Type B pancreatic cell (in vitro differentiated cells): ENCODE results near the gene GPR39. TPM values are rescaled to one million over a fixed set of nuclear protein-coding genes. Genes with fewer than 3 reads are reported as not detected.
A peak's percentile ranks its signal among the peaks of the same experiment; 100 is the strongest.

Experiments used
- DNase-seq: peaks from one replicate; pipeline ENCODE4 v3.0.0; 2021; ENCODE audit warnings: mixed read lengths; ENCODE audit not compliant: unreplicated experiment; ENCODE audit errors: extremely low spot score
- H3K27ac Mint-ChIP-seq: 2 replicates; pipeline ENCODE4 v1.8.0; 2021; ENCODE audit warnings: mild to moderate bottlenecking, mixed read lengths
- H3K27me3 Mint-ChIP-seq: 2 replicates; pipeline ENCODE4 v1.8.0; 2021; ENCODE audit warnings: mixed read lengths
- H3K36me3 Mint-ChIP-seq: 2 replicates; pipeline ENCODE4 v1.8.0; 2021; ENCODE audit warnings: mixed read lengths
- H3K4me1 Mint-ChIP-seq: one replicate; pipeline ENCODE4 v1.8.0; 2021; ENCODE audit warnings: mixed read lengths; ENCODE audit not compliant: unreplicated experiment
- H3K4me3 Mint-ChIP-seq: 2 replicates; pipeline ENCODE4 v1.8.0; 2021; ENCODE audit warnings: mild to moderate bottlenecking, mixed read lengths
- H3K9me3 Mint-ChIP-seq: 2 replicates; pipeline ENCODE4 v1.8.0; 2021; ENCODE audit warnings: mixed read lengths
- CTCF ChIP-seq: fragments of 200-600 bp; sonication (generic); conservative IDR thresholded peaks from 2 replicates; pipeline ENCODE4 v1.5.0; 2021; ENCODE audit warnings: antibody characterized with exemption, mild to moderate bottlenecking
- total RNA-seq: library from RNA; stranded (reverse); gene quantifications from 2 replicates; pipeline ENCODE4 v1.2.1, GENCODE V29; 2021; ENCODE audit warnings: low replicate concordance

Gene GPR39
- total RNA-seq, 1 donor from 2014 or later, result 4.1 TPM

GRCh38 chr2:132560562-132560961 lies 144.0 kb downstream of the GPR39 start:
- no peak for TF ChIP-seq CTCF
- H3K9me3 Mint-ChIP-seq, result no peaks in the 10 kb centered on the region
- no peaks in the 10 kb centered on the region for H3K27me3 Mint-ChIP-seq
- H3K4me3 Mint-ChIP-seq, result no peak overlapping the region
- H3K4me1 Mint-ChIP-seq, result no peaks in the 10 kb centered on the region
- no peak overlapping the region for H3K27ac Mint-ChIP-seq
- DNase-seq, result peak; percentile 15
- no peaks in the 10 kb centered on the region for H3K36me3 Mint-ChIP-seq

- H3K4me3 Mint-ChIP-seq, result no peak overlapping the region
- no peak for DNase-seq
- H3K9me3 Mint-ChIP-seq, result no peaks in the 10 kb centered on the region
- H3K4me1 Mint-ChIP-seq, result no peaks in the 10 kb centered on the region
- no peak overlapping the region for H3K27ac Mint-ChIP-seq
- no peak for TF ChIP-seq CTCF
- no peaks in the 10 kb centered on the region for H3K27me3 Mint-ChIP-seq
- H3K36me3 Mint-ChIP-seq, result no peaks in the 10 kb centered on the region
Measured at GRCh38 chr2:132562245-132562644, 145.6 kb downstream of the GPR39 start.

GRCh38 chr2:132564065-132564464 lies 147.5 kb downstream of the GPR39 start:
- H3K27me3 Mint-ChIP-seq, result no peaks in the 10 kb centered on the region
- no peaks in the 10 kb centered on the region for H3K9me3 Mint-ChIP-seq
- peaks cover 5% of the 10 kb centered on the region for H3K4me1 Mint-ChIP-seq
- TF ChIP-seq CTCF, result no peak
- DNase-seq, result no peak
- H3K36me3 Mint-ChIP-seq, result no peaks in the 10 kb centered on the region
- H3K27ac Mint-ChIP-seq, result no peak overlapping the region
- H3K4me3 Mint-ChIP-seq, result no peak overlapping the region

GRCh38 chr2:132566379-132566778 lies 149.8 kb downstream of the GPR39 start:
- no peak overlapping the region for H3K27ac Mint-ChIP-seq
- H3K4me3 Mint-ChIP-seq, result no peak overlapping the region
- H3K9me3 Mint-ChIP-seq, result no peaks in the 10 kb centered on the region
- H3K4me1 Mint-ChIP-seq, result peaks cover 5% of the 10 kb centered on the region
- H3K27me3 Mint-ChIP-seq, result no peaks in the 10 kb centered on the region
- TF ChIP-seq CTCF, result no peak
- no peaks in the 10 kb centered on the region for H3K36me3 Mint-ChIP-seq
- DNase-seq, result no peak

GRCh38 chr2:132567682-132568081 lies 151.1 kb downstream of the GPR39 start:
- no peak overlapping the region for H3K27ac Mint-ChIP-seq
- peaks cover 5% of the 10 kb centered on the region for H3K4me1 Mint-ChIP-seq
- H3K27me3 Mint-ChIP-seq, result no peaks in the 10 kb centered on the region
- TF ChIP-seq CTCF, result no peak
- no peaks in the 10 kb centered on the region for H3K9me3 Mint-ChIP-seq
- no peak overlapping the region for H3K4me3 Mint-ChIP-seq
- DNase-seq, result no peak
- H3K36me3 Mint-ChIP-seq, result no peaks in the 10 kb centered on the region

- Mint-ChIP-seq H3K27ac (no peak overlapping the region), H3K4me3 (no peak overlapping the region)
Measured at GRCh38 chr2:132568656-132569055, 152.1 kb downstream of the GPR39 start.

More at GRCh38 chr2:132568656-132569055, 152.1 kb downstream of the GPR39 start:
- no peaks in the 10 kb centered on the region for H3K9me3 Mint-ChIP-seq
- H3K27me3 Mint-ChIP-seq, result no peaks in the 10 kb centered on the region
- no peak for TF ChIP-seq CTCF
- no peaks in the 10 kb centered on the region for H3K36me3 Mint-ChIP-seq
- peaks cover 5% of the 10 kb centered on the region for H3K4me1 Mint-ChIP-seq
- DNase-seq, result peak; percentile 15
